ENCODE data around the gene ZNF516.

The ZNF516 gene

DNA sequence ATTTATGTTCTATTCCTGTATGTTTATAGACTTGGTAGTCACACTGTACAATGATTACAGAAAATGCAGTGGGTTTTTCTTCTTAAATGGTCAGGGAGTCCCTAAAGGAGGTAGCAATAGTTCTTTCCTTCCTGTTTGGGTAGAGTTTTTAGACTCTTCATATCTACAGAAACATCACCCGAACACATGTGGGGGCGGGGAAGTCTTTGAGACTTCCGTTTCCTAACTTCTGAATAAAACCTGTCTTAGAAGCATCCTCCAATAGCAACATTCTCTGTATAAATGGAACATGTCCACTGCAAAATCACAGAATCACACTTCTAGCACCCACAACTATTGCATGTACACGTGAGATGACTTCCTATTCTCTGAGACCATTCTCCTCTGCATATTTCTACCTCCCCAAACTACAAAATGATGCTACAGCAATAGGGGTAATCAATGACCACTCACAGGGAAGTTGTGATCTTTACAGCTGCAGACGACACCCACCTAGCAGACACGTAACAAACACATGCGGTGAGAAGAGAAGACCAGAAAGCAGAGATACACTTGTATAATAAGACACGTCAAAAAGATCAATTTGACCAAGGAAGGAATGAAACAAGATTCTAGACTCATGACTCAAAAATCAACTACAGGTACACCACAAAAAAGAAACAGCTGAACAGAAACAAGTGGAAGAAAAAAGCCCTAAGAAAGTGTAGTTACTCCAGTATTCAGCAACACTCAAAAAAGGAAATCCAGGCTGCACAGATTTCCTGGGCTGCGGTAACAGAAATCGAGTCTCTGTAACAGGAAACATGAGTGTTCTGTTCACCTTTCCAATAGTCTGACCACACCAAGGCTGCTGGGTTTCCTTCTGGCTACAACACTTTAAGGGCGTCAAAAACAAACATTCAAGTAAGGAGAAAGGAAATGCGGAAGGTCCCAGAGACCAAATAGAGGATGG lies 120.4 kb downstream of the ZNF516 start:
- H3K4me1 ChIP-seq (ENCODE audit: insufficient read depth, poor library complexity, severe bottlenecking) = peaks cover 4% of the 10 kb centered on the region
- H3K9me3 ChIP-seq (ENCODE audit: severe bottlenecking) = no peaks in the 10 kb centered on the region
- DNase-seq (ENCODE audit: low spot score) = no peak
- H3K27me3 ChIP-seq (ENCODE audit: insufficient read depth, poor library complexity, severe bottlenecking) = no peaks in the 10 kb centered on the region
- TF ChIP-seq, protein P1, sequence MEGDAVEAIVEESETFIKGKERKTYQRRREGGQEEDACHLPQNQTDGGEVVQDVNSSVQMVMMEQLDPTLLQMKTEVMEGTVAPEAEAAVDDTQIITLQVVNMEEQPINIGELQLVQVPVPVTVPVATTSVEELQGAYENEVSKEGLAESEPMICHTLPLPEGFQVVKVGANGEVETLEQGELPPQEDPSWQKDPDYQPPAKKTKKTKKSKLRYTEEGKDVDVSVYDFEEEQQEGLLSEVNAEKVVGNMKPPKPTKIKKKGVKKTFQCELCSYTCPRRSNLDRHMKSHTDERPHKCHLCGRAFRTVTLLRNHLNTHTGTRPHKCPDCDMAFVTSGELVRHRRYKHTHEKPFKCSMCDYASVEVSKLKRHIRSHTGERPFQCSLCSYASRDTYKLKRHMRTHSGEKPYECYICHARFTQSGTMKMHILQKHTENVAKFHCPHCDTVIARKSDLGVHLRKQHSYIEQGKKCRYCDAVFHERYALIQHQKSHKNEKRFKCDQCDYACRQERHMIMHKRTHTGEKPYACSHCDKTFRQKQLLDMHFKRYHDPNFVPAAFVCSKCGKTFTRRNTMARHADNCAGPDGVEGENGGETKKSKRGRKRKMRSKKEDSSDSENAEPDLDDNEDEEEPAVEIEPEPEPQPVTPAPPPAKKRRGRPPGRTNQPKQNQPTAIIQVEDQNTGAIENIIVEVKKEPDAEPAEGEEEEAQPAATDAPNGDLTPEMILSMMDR (IDR thresholded peaks at IDR 0.05; ENCODE audit: poor library complexity, severe bottlenecking) = no peak
- H3K27ac ChIP-seq (ENCODE audit: poor library complexity, severe bottlenecking) = no peak overlapping the region
- no peak overlapping the region for H3K4me3 ChIP-seq (ENCODE audit: severe bottlenecking)
- ATAC-seq (ENCODE audit: low read depth) = no peak
- H3K36me3 ChIP-seq (ENCODE audit: low read depth) = peaks cover 16% of the 10 kb centered on the region

- peak; percentile 66 for ATAC-seq (ENCODE audit: low read depth)
- Histone ChIP-seq H3K4me1 (ENCODE audit: insufficient read depth, poor library complexity, severe bottlenecking) (peaks cover 4% of the 10 kb centered on the region), H3K27ac (ENCODE audit: poor library complexity, severe bottlenecking) (no peak overlapping the region), H3K27me3 (ENCODE audit: insufficient read depth, poor library complexity, severe bottlenecking) (no peaks in the 10 kb centered on the region), H3K9me3 (ENCODE audit: severe bottlenecking) (no peaks in the 10 kb centered on the region), H3K36me3 (ENCODE audit: low read depth) (peaks cover 10% of the 10 kb centered on the region), H3K4me3 (ENCODE audit: severe bottlenecking) (no peak overlapping the region)
- TF ChIP-seq, protein P1 (IDR thresholded peaks at IDR 0.05; ENCODE audit: poor library complexity, severe bottlenecking) = no peak
- DNase-seq (ENCODE audit: low spot score) = no peak
Observed at GRCh38 chr18:76373297-76373696, 121.7 kb downstream of the ZNF516 start.

DNA sequence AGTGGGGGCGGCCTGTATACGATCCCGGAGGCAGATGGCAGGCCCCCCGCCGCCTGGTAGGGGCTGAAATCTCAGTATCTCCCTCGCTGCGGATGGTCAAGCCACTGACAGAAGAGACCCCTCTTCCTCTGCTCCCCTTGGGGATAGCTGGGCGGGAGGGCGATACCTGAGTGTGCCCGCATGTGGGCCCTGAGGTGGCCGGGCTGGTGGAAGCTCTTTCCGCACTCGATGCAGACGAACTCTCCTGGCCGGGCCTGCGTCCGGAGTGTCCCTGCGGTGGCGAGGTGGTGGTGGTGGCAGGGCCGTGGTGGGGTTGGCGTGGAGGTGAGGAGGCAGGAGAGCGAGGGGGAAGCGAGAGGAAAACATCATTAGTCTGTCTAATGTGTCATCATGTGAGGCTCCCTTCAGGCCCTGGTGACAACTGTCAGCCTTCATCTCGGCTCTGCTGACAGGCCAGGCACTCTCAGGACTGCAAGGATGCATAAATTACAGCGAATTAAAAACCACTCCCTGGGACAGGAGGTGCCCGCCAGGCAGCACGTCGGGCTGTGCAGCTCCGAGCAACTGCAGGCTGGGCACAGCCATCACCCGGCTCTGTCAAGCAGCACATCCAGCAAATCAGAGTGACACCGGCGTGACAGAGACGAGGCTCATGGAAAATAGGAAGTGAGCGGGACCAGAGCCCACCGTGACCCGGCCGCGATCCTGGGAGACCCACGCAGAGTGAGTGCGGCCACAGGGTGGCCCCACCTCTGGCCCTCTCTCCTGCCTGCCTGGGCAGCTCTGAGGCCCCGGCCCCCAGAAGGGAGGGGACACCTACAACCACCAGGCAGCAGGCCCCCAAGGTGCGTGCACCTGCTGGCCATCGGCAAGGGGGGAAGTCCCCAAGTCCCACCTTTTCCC lies 123.5 kb downstream of the ZNF516 start:
- no peaks in the 10 kb centered on the region for H3K27me3 ChIP-seq (ENCODE audit: insufficient read depth, poor library complexity, severe bottlenecking)
- no peak for ATAC-seq (ENCODE audit: low read depth)
- H3K4me3 ChIP-seq (ENCODE audit: severe bottlenecking) = no peak overlapping the region
- TF ChIP-seq, protein P1 (IDR thresholded peaks at IDR 0.05; ENCODE audit: poor library complexity, severe bottlenecking) = no peak
- H3K4me1 ChIP-seq (ENCODE audit: insufficient read depth, poor library complexity, severe bottlenecking) = peaks cover 1% of the 10 kb centered on the region
- peaks cover 15% of the 10 kb centered on the region for H3K36me3 ChIP-seq (ENCODE audit: low read depth)
- DNase-seq (ENCODE audit: low spot score) = no peak
- H3K27ac ChIP-seq (ENCODE audit: poor library complexity, severe bottlenecking) = no peak overlapping the region
- H3K9me3 ChIP-seq (ENCODE audit: severe bottlenecking) = no peaks in the 10 kb centered on the region

DNA sequence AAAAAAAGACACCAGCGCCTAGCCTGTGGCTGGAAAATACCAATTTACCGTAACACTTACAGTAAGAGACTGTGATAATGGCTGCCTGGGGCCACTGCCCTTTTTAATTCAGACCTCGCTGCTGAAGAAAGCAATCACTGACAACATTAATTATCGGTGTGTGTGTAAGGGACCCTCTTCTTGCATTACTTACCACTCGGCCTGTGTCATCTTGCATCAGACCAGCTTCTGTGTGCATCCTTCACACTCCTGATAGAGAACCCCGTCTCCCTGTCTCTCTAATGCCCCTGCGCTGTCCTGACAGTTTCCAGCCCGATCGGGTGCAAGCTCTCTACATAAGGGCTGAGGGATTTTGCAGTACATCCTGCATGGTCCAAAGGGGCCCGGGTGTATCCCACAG lies 124.4 kb downstream of the ZNF516 start:
- DNase-seq (ENCODE audit: low spot score) = no peak
- H3K27ac ChIP-seq (ENCODE audit: poor library complexity, severe bottlenecking) = no peak overlapping the region
- peaks cover 15% of the 10 kb centered on the region for H3K36me3 ChIP-seq (ENCODE audit: low read depth)
- H3K27me3 ChIP-seq (ENCODE audit: insufficient read depth, poor library complexity, severe bottlenecking) = no peaks in the 10 kb centered on the region
- H3K4me1 ChIP-seq (ENCODE audit: insufficient read depth, poor library complexity, severe bottlenecking) = no peaks in the 10 kb centered on the region
- ATAC-seq (ENCODE audit: low read depth) = no peak
- no peaks in the 10 kb centered on the region for H3K9me3 ChIP-seq (ENCODE audit: severe bottlenecking)
- no peak overlapping the region for H3K4me3 ChIP-seq (ENCODE audit: severe bottlenecking)
- TF ChIP-seq, protein P1 (IDR thresholded peaks at IDR 0.05; ENCODE audit: poor library complexity, severe bottlenecking) = no peak

Data from RWPE2 (cell line).